GM12865 (cell line): ENCODE measurements around the gene UQCRHL.

Experiments
- DNase-seq: peaks from one replicate; pipeline ENCODE4 v3.0.0; 2010; ENCODE audit warnings: low read depth
- H3K4me3 ChIP-seq: 2 replicates; pipeline ENCODE4 v1.5.1; 2011; ENCODE audit warnings: mild to moderate bottlenecking, low read depth, low read length, control low read depth
- CTCF ChIP-seq: IDR thresholded peaks from 2 replicates; pipeline ENCODE4 v1.5.1; 2011; ENCODE audit warnings: low read length, control low read depth, low read depth, inconsistent platforms; ENCODE audit not compliant: insufficient read depth; ENCODE audit errors: missing control alignments

UQCRHL gene

DNA sequence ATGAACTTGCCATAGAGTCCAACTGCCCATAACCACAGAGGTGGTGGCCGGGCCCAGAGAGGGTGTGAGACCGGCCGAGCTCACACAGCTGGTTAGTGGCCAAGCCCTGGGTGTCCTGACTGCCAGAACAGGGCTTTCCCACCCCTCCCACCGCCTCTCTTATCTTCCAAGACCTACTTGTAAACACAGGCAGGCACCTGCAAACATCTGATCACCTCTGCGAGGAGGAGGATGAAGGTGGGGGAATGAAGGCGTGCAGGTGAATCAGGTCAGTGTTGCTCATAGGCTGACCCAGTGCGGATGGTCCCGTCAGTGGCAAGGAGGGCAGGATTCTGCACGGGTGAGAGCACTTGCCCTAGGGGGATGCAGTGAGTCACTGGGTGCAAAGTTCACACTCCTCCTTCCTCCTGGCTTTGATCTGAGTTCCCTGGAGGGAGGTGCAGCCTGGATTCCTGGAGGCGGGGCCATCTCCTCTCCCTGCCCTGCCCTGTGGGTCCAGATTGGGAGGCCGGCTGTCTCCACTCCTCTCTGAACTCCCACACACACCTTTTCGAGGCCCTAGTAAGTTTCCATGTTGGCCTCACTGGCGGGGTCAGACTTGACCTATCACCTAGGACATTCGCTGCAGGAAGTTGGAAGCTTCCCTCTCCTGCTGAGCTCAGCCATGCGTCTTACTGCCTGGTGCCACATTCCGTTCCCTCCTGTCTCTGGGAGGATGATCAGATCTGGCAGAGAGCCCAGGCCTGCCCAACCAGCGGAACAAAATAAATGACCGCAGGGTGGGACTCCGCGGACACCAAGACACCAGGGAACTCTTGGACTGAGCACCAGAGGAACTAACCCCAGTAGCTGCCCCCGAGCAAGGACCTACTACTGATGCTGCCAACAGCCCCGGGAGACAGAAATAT lies 7.3 kb downstream of the UQCRHL start:
- H3K4me3 ChIP-seq, result no peak overlapping the region
- TF ChIP-seq CTCF, result no peak
- DNase-seq, result no peak

DNA sequence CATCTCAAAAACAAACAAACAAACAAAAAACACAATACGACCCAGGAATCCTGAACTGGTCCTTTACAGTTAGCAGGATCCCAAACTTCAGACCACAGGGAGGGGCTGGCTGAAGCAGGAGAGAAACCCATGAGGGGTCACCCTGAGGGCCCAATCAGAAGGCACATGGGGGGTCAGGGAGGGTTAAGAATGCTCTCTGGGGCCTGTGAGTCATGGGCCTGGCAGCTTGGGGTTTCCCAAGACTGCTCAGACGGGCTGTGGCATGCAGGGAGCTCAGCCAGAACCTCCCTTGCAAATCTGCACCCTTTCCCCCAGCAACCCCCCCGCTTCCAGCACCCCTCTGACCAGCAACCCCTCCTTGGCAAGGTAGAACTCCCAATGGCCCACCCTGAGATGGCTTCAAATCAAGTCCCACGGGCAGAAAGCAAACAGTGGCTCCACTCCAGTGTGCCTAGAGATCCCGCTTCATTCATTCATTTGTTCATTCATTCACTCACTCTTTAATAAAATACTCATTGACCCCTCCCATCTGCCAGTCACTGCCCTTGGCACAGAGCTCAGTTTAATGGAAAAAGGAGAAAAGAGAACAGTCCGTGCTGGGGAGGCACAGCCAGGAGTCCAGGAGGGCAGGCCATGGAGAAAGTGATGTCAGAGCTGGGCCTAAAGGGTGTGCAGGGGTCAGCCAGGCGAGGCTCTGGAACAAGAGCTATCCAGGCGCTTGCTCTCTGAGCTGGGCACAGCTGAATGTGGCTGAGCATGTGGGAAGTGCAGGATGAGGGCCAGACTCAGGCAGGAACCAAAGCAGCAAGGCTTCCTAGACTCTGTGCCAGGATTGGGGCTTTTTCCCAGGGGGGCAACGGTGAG lies 8.2 kb downstream of the UQCRHL start:
- peak; percentile 41 for DNase-seq
- no peak overlapping the region for H3K4me3 ChIP-seq
- TF ChIP-seq CTCF, result no peak

DNA sequence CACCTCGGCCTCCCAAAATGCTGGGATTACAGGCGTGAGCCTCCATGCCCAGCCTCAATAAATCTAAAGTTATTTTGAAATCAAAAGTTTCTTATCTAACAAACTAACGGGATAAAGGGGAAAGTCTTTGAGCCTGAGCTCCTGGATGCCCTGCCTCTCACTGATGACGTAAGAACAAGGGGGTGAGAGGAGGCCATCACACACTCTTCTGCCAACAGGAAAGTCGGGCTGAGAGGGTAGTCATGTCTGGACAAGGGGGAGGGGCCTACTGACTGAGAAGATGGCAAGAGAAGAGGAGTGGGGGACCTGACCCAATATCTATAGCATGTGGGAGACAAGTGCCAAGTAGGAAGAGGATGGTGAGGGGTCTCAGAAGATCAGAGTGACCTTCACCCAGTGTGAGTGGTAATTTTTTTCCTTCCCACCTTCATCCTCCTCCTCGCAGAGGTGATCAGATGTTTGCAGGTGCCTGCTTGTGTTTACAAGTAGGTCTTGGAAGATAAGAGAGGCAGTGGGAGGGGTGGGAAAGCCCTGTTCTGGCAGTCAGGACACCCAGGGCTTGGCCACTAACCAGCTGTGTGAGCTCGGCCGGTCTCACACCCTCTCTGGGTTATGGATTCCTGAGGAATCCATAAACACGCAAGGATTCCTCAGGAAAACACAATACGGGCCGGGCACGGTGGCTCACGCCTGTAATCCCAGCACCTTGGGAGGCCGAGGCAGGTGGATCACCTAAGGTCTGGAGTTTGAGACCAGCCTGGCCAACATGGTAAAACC lies 9.6 kb downstream of the UQCRHL start:
- TF ChIP-seq CTCF, result no peak
- no peak for DNase-seq
- H3K4me3 ChIP-seq, result no peak overlapping the region

DNA sequence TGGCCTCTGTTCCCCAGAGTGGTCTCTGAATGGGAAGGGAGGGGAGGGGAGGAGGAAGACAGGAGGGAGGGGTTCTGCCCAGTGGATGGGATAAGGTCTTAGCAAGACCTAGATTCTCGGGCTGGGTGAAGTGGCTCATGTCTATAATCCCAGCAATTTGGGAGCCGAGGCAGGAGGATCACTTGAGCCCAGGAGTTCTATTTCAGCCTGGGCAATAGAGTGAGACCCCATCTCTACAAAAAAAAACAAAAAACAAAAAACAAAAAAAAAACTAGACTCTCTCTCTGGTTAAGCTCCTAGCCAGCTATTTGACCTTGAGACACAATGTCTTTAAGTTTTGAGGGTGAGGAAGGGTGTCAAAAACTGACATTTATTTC lies 11.4 kb downstream of the UQCRHL start:
- no peak for TF ChIP-seq CTCF
- H3K4me3 ChIP-seq, result no peak overlapping the region
- DNase-seq, result no peak

- TF ChIP-seq CTCF, result no peak
- no peak for DNase-seq
- no peak overlapping the region for H3K4me3 ChIP-seq
Observed at GRCh38 chr1:15788624-15789301, 18.7 kb downstream of the UQCRHL start.

- no peak for DNase-seq
- no peak overlapping the region for H3K4me3 ChIP-seq
- no peak for TF ChIP-seq CTCF
Observed at GRCh38 chr1:15786581-15786980, 20.9 kb downstream of the UQCRHL start.
